Measurements from ENCODE around the gene ANKS4B.
"Not testable (repeated sequence)": the region's sequence is repeated elsewhere in the genome, so short reads cannot be mapped to it uniquely, and the experiment has no call there.

Gene ANKS4B

GRCh38 chr16:21233521-21234150 is at the start of gene ANKS4B:
Gene ANKS4B, plus strand, starts transcription at chr16:21233699. Its CDS starts 39 bp downstream, at chr16:21233738.
- DNase-seq (ENCODE audit: low read depth): no peak

- no peak for DNase-seq (ENCODE audit: low read depth)
Measured at GRCh38 chr16:21183995-21184394, 49.5 kb upstream of the ANKS4B start.

DNA sequence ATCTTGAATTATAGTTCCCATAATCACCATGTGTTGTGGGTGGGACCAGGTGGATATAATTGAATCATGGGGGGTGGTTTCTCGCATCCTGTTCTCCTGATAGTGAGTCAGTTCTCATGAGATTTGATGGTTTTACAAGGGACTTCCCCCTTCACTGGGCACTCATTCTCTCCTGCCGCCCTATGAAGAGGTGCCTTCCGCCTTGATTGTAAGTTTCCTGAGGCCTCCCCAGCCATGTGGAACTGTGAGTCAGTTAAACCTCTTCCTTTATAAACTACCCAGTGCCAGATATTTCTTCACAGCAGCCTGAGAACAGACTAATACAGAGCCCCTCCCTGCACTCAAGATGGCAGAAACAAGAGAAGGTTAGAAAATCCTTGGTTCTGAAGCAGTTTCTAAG is 48.7 kb upstream of the ANKS4B start:
- no peak for DNase-seq (ENCODE audit: low read depth)

GRCh38 chr16:21185659-21186325 is 47.7 kb upstream of the ANKS4B start:
- no peak for DNase-seq (ENCODE audit: low read depth)

DNA sequence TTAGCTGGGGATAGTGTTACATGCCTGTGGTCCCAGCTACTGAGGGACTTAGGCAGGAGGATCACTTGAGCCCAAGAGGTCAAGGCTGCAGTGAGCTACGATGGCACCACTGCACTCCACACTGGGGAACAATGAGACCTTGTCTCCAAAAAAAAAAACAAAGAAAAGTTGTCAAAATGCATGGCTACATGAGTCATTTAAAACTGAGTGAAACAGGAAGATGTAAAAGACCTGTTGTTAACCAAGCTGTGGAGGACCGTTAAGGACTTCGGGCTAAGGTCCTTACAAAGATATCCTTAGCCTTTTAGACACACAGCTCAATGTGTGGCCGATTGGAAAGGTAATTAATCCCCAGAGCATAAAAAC is 47.2 kb upstream of the ANKS4B start:
- no peak for DNase-seq (ENCODE audit: low read depth)

GRCh38 chr16:21189311-21189710 is 44.2 kb upstream of the ANKS4B start:
- no peak for DNase-seq (ENCODE audit: low read depth)

DNA sequence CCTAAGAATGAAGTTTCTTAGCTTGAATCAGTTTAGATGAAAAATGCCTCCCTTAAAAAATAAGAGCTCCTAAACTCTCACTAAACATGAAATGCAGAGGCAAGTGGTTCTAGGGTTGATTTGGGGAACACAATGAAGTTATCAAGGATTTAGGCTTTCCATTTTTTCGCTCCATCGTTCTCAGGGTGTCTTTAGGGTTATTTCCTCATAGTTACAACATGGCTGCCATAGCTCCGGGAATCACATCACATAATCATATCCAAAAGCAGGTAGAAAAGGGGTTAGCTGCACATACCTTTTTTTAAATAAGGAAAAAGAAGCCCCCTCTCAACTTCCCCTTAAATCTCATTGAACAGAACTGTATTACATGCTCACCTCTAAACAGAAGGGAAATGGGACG is 43.5 kb upstream of the ANKS4B start:
- no peak for DNase-seq (ENCODE audit: low read depth)

DNA sequence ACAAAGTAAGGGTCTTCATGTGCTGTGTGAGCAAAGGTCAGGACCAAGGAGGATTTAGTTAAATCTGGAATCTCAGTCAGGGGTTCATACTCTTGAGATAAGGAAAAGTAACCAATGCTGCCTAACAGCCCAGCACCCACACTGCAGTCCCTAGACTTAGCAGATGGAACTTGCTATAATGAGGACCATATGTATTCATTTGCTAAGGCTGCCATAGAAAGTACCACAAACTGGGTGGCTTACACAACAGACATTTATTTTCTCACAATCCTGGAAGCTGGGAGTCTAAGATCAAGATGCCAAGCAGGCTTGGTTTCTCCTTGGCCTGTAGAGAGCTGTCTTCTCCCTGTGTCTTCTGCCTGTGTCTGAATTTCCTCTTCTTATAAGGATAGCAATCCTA is 42.9 kb upstream of the ANKS4B start:
- DNase-seq (ENCODE audit: low read depth): no peak

- no peak for DNase-seq (ENCODE audit: low read depth)
Measured at GRCh38 chr16:21192991-21193390, 40.5 kb upstream of the ANKS4B start.

- DNase-seq (ENCODE audit: low read depth): no peak
Measured at GRCh38 chr16:21194771-21195301, 38.7 kb upstream of the ANKS4B start.

- not testable (repeated sequence) for DNase-seq (ENCODE audit: low read depth)
Measured at GRCh38 chr16:21195330-21195729, 38.2 kb upstream of the ANKS4B start.

DNA sequence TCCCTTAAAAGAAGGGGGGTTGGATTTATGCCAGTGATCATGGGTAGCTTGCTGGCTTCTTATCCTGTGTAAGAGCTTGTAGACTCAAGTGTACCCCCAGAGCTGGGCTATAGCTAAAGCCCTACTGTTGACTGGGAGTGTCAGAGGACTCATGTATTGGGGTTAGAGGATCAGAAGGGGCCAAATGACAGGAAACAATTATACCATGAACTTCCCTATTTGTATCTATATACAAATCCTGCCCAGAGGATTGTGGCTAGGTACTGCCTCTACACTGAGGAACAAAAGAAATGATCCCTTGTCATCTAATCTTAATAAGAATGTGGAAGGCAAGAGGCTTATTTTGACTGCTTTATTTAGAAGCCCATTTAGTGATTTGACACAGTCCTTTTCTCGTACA is 36.4 kb upstream of the ANKS4B start:
- DNase-seq (ENCODE audit: low read depth): no peak

GRCh38 chr16:21197621-21198020 is 35.9 kb upstream of the ANKS4B start:
- no peak for DNase-seq (ENCODE audit: low read depth)

GRCh38 chr16:21199607-21200218 is 33.8 kb upstream of the ANKS4B start:
- no peak for DNase-seq (ENCODE audit: low read depth)

GRCh38 chr16:21203155-21203797 is 30.2 kb upstream of the ANKS4B start:
- DNase-seq (ENCODE audit: low read depth): no peak

DNA sequence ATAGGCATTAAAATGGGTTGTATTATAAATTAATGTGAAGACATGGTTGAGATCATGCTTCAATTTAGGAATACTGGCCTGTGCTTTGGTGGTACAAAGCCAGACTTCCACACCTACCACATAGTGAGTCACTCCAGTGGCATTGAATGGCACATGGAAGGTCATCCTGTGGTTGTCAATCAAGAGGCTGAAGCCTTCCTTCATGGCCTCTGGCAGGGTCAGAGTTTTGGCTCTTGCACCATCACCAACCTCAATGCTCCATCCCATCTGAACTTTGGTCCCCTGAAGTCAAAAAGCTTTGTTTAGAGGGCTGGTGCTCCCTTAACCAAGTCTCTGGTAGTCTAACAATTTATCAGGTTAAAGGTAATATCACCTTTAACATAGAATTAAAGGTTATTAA is 28.2 kb upstream of the ANKS4B start:
- DNase-seq (ENCODE audit: low read depth): no peak

GRCh38 chr16:21206550-21206949 is 26.9 kb upstream of the ANKS4B start:
- DNase-seq (ENCODE audit: low read depth): no peak

DNA sequence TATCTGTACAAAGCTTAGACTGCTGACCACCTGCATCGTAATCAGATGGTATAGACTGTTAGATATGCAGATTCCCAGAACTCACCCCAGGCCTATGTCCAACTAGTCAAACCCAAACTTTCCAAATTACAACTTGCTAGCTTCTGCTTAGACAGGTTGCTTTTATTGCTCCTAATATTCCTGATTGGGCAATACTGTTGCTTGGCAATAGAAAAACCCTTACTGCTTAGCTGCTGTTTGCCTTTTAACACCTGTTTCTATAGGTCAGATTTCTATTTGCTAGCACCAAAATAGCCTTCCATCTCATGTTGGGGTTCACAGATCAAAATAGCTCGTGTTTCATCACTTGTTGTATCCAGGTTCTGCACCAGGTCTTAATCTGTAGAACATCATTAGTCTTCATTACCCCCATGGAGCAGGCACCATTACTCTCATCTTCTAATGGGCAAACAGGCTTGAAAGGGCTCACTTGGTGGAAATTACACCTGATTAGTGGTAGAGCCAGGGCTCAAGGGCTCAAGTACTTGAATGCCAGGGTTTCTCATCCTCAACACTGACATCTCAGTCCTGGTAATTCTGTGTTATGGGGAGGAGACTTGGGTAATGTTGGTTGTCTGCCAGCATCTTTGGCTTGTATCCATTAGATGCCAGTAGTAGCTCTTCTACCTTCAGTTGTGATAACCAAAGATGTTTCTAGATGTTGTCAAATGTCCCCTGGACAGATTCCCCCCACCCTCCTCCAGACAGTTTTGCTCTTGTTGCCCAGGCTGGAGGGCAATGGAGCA is 24.9 kb upstream of the ANKS4B start:
- no peak for DNase-seq (ENCODE audit: low read depth)

DNA sequence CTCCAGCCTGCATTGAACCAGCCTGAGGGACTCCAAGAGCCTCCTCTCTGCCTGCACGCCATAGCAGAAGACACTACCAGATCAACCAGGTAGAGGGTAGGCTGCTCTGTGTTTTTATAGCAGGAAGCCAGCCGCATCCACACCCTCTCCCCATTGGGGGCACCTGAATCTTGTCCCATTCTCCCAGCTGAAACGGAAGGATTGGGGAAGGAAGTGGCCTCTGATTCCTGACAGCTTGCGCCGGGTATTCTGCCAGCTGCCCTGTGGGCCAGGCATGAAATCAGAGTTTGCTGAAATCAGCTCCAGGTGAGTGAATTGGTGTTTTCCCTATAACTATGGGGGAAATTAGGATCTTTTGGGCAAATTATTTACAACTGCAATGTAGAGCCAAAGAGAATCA is 22.0 kb upstream of the ANKS4B start, which contains the start of gene ZP2:
Gene ZP2 (minus strand): TSS at position 89 of the 400 bp plus-strand sequence. CDS start 27 bp downstream, at position 62.
- DNase-seq (ENCODE audit: low read depth): no peak

- no peak for DNase-seq (ENCODE audit: low read depth)
Measured at GRCh38 chr16:21214086-21214485, 19.4 kb upstream of the ANKS4B start.

GRCh38 chr16:21217121-21217520 is 16.4 kb upstream of the ANKS4B start:
- no peak for DNase-seq (ENCODE audit: low read depth)

DNA sequence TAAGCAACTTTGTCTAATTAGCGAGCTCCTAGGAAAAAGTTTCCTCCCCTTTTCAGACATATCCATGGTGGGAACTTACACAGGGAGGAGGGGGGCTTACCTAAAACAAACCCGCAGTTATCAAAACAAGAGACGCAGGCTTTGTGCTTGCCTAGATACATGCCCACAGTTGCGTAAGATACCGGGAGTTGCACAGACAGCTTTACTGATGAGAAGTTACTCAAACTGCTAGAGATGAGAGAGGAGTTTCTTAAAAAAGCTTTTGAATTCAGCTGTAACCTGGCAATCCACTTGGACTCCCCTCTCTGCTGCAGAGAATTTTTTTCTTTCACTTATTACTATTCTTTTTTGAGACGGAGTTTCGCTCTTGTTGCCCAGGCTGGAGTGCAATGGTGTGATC is 15.3 kb upstream of the ANKS4B start:
- DNase-seq (ENCODE audit: low read depth): no peak

Measured in CMK (cell line).